Measurements from ENCODE around the gene OR6C1.

The OR6C1 gene

DNA sequence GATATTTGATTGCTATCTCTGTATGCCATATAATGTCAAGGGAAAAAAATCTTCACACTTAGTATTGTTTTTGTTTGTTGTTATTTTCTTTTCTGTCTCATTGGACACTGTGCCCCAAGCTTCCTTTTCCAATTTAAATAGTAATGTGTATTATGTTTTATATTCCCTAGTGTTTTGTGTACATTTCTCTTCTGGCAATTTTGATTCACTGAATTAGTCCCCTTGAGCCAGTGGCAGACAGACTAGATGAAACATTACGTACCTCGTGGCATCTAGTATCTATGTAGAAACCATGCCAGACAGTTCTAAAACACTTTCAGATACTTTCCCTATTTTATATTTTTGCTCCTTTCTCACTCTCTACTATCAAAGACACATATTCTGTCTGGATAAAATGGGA, at the start of gene OR6C1:
Gene OR6C1, plus strand, starts transcription at position 301 of the 400 bp plus-strand sequence. CDS start 6,257 bp downstream, outside the sequence.
- ChIA-PET CTCF (no interaction called here), POLR2A (no interaction called here)
- Histone ChIP-seq H3K9me3 (ENCODE audit: control insufficient read depth, insufficient read depth, low read depth, low read length) (no peaks in the 10 kb centered on the region), H3K36me3 (ENCODE audit: control insufficient read depth in 2 of 2, insufficient read depth in 1 of 2, low read length in 2 of 2) (no peaks in the 10 kb centered on the region), H3K4me3 (ENCODE audit: low read depth, low read length) (no peak within 1 kb of the TSS), H3K27ac (ENCODE audit: extremely low read depth, low read depth, low read length) (no peak within 1 kb of the TSS), H3K4me1 (ENCODE audit: control insufficient read depth, insufficient read depth, low read length) (no peaks in the 10 kb centered on the region)
- TF ChIP-seq ZNF433 (tag by site-specific recombination; IDR thresholded peaks at IDR 0.05; ENCODE audit: low read depth) (no peak), MEIS1 (CRISPR knock-in tag; IDR thresholded peaks at IDR 0.05; ENCODE audit: borderline replicate concordance) (no peak), ZNF121 (tag by site-specific recombination; IDR thresholded peaks at IDR 0.05) (no peak), ZNF837 (tag by site-specific recombination; IDR thresholded peaks at IDR 0.05) (no peak), ZNF792 (tag by site-specific recombination; IDR thresholded peaks at IDR 0.05) (no peak), KLF10 (tag by site-specific recombination; IDR thresholded peaks at IDR 0.05) (no peak), ZBTB17 (tag by site-specific recombination; IDR thresholded peaks at IDR 0.05) (no peak), ZNF48 (tag by site-specific recombination; IDR thresholded peaks at IDR 0.05) (no peak), MYNN (tag by site-specific recombination; IDR thresholded peaks at IDR 0.05; ENCODE audit: borderline replicate concordance) (no peak), ZNF354C (tag by site-specific recombination; IDR thresholded peaks at IDR 0.05; ENCODE audit: borderline replicate concordance, low read depth) (no peak), ZNF324 (tag by site-specific recombination; IDR thresholded peaks at IDR 0.05) (no peak), ZNF548 (tag by site-specific recombination; IDR thresholded peaks at IDR 0.05) (no peak), ZNF174 (tag by site-specific recombination; IDR thresholded peaks at IDR 0.05) (no peak), ZNF626 (tag by site-specific recombination; IDR thresholded peaks at IDR 0.05) (no peak)
- TF ChIP-seq, protein P1, sequence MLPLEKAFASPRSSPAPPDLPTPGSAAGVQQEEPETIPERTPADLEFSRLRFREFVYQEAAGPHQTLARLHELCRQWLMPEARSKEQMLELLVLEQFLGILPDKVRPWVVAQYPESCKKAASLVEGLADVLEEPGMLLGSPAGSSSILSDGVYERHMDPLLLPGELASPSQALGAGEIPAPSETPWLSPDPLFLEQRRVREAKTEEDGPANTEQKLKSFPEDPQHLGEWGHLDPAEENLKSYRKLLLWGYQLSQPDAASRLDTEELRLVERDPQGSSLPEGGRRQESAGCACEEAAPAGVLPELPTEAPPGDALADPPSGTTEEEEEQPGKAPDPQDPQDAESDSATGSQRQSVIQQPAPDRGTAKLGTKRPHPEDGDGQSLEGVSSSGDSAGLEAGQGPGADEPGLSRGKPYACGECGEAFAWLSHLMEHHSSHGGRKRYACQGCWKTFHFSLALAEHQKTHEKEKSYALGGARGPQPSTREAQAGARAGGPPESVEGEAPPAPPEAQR (tag by site-specific recombination; IDR thresholded peaks at IDR 0.05) = no peak
- TF ChIP-seq, protein P2, sequence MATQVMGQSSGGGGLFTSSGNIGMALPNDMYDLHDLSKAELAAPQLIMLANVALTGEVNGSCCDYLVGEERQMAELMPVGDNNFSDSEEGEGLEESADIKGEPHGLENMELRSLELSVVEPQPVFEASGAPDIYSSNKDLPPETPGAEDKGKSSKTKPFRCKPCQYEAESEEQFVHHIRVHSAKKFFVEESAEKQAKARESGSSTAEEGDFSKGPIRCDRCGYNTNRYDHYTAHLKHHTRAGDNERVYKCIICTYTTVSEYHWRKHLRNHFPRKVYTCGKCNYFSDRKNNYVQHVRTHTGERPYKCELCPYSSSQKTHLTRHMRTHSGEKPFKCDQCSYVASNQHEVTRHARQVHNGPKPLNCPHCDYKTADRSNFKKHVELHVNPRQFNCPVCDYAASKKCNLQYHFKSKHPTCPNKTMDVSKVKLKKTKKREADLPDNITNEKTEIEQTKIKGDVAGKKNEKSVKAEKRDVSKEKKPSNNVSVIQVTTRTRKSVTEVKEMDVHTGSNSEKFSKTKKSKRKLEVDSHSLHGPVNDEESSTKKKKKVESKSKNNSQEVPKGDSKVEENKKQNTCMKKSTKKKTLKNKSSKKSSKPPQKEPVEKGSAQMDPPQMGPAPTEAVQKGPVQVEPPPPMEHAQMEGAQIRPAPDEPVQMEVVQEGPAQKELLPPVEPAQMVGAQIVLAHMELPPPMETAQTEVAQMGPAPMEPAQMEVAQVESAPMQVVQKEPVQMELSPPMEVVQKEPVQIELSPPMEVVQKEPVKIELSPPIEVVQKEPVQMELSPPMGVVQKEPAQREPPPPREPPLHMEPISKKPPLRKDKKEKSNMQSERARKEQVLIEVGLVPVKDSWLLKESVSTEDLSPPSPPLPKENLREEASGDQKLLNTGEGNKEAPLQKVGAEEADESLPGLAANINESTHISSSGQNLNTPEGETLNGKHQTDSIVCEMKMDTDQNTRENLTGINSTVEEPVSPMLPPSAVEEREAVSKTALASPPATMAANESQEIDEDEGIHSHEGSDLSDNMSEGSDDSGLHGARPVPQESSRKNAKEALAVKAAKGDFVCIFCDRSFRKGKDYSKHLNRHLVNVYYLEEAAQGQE (tag by site-specific recombination; IDR thresholded peaks at IDR 0.05) = no peak
- TF ChIP-seq, protein P3, sequence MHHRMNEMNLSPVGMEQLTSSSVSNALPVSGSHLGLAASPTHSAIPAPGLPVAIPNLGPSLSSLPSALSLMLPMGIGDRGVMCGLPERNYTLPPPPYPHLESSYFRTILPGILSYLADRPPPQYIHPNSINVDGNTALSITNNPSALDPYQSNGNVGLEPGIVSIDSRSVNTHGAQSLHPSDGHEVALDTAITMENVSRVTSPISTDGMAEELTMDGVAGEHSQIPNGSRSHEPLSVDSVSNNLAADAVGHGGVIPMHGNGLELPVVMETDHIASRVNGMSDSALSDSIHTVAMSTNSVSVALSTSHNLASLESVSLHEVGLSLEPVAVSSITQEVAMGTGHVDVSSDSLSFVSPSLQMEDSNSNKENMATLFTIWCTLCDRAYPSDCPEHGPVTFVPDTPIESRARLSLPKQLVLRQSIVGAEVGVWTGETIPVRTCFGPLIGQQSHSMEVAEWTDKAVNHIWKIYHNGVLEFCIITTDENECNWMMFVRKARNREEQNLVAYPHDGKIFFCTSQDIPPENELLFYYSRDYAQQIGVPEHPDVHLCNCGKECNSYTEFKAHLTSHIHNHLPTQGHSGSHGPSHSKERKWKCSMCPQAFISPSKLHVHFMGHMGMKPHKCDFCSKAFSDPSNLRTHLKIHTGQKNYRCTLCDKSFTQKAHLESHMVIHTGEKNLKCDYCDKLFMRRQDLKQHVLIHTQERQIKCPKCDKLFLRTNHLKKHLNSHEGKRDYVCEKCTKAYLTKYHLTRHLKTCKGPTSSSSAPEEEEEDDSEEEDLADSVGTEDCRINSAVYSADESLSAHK (tag by site-specific recombination; IDR thresholded peaks at IDR 0.05) = no peak
- TF ChIP-seq, protein P4, sequence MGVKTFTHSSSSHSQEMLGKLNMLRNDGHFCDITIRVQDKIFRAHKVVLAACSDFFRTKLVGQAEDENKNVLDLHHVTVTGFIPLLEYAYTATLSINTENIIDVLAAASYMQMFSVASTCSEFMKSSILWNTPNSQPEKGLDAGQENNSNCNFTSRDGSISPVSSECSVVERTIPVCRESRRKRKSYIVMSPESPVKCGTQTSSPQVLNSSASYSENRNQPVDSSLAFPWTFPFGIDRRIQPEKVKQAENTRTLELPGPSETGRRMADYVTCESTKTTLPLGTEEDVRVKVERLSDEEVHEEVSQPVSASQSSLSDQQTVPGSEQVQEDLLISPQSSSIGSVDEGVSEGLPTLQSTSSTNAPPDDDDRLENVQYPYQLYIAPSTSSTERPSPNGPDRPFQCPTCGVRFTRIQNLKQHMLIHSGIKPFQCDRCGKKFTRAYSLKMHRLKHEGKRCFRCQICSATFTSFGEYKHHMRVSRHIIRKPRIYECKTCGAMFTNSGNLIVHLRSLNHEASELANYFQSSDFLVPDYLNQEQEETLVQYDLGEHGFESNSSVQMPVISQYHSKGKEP (tag by site-specific recombination; IDR thresholded peaks at IDR 0.05) = no peak
- TF ChIP-seq, protein P5, sequence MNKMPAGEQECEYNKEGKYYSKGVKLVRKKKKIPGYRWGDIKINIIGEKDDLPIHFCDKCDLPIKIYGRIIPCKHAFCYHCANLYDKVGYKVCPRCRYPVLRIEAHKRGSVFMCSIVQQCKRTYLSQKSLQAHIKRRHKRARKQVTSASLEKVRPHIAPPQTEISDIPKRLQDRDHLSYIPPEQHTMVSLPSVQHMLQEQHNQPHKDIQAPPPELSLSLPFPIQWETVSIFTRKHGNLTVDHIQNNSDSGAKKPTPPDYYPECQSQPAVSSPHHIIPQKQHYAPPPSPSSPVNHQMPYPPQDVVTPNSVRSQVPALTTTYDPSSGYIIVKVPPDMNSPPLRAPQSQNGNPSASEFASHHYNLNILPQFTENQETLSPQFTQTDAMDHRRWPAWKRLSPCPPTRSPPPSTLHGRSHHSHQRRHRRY (tag by site-specific recombination; IDR thresholded peaks at IDR 0.05) = no peak
- TF ChIP-seq, protein P6, sequence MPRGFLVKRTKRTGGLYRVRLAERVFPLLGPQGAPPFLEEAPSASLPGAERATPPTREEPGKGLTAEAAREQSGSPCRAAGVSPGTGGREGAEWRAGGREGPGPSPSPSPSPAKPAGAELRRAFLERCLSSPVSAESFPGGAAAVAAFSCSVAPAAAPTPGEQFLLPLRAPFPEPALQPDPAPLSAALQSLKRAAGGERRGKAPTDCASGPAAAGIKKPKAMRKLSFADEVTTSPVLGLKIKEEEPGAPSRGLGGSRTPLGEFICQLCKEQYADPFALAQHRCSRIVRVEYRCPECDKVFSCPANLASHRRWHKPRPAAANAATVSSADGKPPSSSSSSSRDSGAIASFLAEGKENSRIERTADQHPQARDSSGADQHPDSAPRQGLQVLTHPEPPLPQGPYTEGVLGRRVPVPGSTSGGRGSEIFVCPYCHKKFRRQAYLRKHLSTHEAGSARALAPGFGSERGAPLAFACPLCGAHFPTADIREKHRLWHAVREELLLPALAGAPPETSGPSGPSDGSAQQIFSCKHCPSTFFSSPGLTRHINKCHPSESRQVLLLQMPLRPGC (tag by site-specific recombination; IDR thresholded peaks at IDR 0.05) = no peak
